Smooth muscle cell (in vitro differentiated cells): ENCODE measurements around the gene DYNC2H1. TPM values are rescaled to one million over a fixed set of nuclear protein-coding genes. Genes with fewer than 3 reads are reported as not detected.

Source experiments
- DNase-seq: peaks from one replicate; lab custom pipeline; 2025; ENCODE audit not compliant: unreplicated experiment; lab: John Stamatoyannopoulos, UW
- H2AFZ ChIP-seq: fragments of 200-600 bp; sonication (generic); 2 replicates; pipeline ENCODE4 v1.6.0; 2016; ENCODE audit warnings: antibody characterized with exemption, low read depth, mild to moderate bottlenecking
- H3F3A ChIP-seq: fragments of 200-600 bp; sonication (generic); 2 replicates; pipeline ENCODE4 v1.6.0; 2017; ENCODE audit warnings: antibody characterized with exemption, low read depth
- H3K27ac ChIP-seq: fragments of 200-600 bp; sonication (generic); 2 replicates; pipeline ENCODE4 v1.5.1; 2016; ENCODE audit warnings: low read depth, mild to moderate bottlenecking
- H3K27me3 ChIP-seq: fragments of 200-600 bp; sonication (generic); 2 replicates; pipeline ENCODE4 v1.6.1; 2016; ENCODE audit warnings: low read depth, mild to moderate bottlenecking
- H3K36me3 ChIP-seq: fragments of 200-600 bp; sonication (generic); 2 replicates; pipeline ENCODE4 v1.5.1; 2016; ENCODE audit warnings: low read depth
- H3K4me1 ChIP-seq: fragments of 200-600 bp; sonication (generic); 2 replicates; pipeline ENCODE4 v1.5.1; 2016; ENCODE audit warnings: low read depth
- H3K4me2 ChIP-seq: fragments of 200-600 bp; sonication (generic); 2 replicates; pipeline ENCODE4 v1.6.0; 2016; ENCODE audit warnings: mild to moderate bottlenecking
- H3K4me3 ChIP-seq: fragments of 200-600 bp; sonication (generic); 2 replicates; pipeline ENCODE4 v1.5.1; 2016; ENCODE audit warnings: mild to moderate bottlenecking
- H3K79me2 ChIP-seq: fragments of 200-600 bp; sonication (generic); 2 replicates; pipeline ENCODE4 v1.6.0; 2016; ENCODE audit warnings: low read depth, mild to moderate bottlenecking
- H3K9ac ChIP-seq: fragments of 200-600 bp; sonication (generic); 2 replicates; pipeline ENCODE4 v1.6.0; 2016; ENCODE audit warnings: low read depth
- H3K9me3 ChIP-seq: fragments of 200-600 bp; sonication (generic); replicated peaks from 2 replicates; pipeline ENCODE4 v1.5.1; 2016; ENCODE audit warnings: low read depth
- H4K20me1 ChIP-seq: fragments of 200-600 bp; sonication (generic); 2 replicates; pipeline ENCODE4 v1.6.0; 2016; ENCODE audit warnings: low read depth
- CTCF ChIP-seq: fragments of 200-600 bp; sonication (generic); IDR thresholded peaks from 2 replicates; pipeline ENCODE4 v1.5.1; 2017; ENCODE audit warnings: borderline replicate concordance, mild to moderate bottlenecking, antibody characterized with exemption; ENCODE audit not compliant: insufficient read depth, poor library complexity, severe bottlenecking
- WGBS: methylation state at CpG from one replicate; pipeline ENCODE4 v1.1.7; 2016; ENCODE audit warnings: low lambda C conversion rate; 5-methylcytosine and 5-hydroxymethylcytosine counted together
- polyA plus RNA-seq: library from polyadenylated mRNA; unstranded; fragments of >200 nt; fragmentation: Nextera tagmentation; extraction: Ambion mirVana; gene quantifications from 2 replicates; pipeline ENCODE4 v1.2.1, GENCODE V29; 2016
- total RNA-seq: library from RNA; depleted of rRNA; stranded (reverse); fragments of >200 nt; gene quantifications from 2 replicates; pipeline ENCODE4 v1.2.3, GENCODE V29; 2014

Gene DYNC2H1
- total and polyA plus RNA-seq, 2 experiments from 2014 or later, result 2.3 to 10.8 TPM

DNA sequence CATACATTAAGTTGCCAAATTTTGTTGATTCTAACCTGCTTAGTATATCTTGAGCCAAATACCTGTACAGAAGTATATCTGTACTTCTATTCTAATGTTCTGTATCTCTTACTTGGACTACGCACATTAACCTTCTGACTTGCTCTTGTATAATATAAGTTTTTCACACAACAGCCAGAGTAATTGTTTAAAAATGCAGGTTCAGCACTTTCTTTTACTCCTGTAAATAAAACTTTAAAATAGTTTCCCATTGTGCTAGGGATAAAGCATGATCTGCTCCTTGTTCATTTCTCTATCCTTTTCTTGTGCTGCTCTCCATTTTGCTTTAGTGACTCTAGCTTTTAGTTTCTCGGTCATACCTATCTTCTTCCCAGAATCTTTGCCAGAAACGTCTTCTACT, 48.3 kb downstream of the DYNC2H1 start:
- Histone ChIP-seq H3K36me3 (no peaks in the 10 kb centered on the region), H2AFZ (no peak overlapping the region), H3K27me3 (no peaks in the 10 kb centered on the region), H3K4me3 (no peak overlapping the region), H3F3A (no peaks in the 10 kb centered on the region), H3K9me3 (no peaks in the 10 kb centered on the region), H3K27ac (no peak overlapping the region), H4K20me1 (no peaks in the 10 kb centered on the region), H3K79me2 (no peaks in the 10 kb centered on the region), H3K9ac (no peak overlapping the region), H3K4me1 (no peaks in the 10 kb centered on the region), H3K4me2 (no peak overlapping the region)
- no peak for TF ChIP-seq CTCF
- DNase-seq, result no peak
- WGBS, result 93% methylated on average over 3 of the region's 3 CpGs

GRCh38 chr11:103164093-103164796, 55.0 kb downstream of the DYNC2H1 start:
- H2AFZ ChIP-seq, result no peak overlapping the region
- no peak for TF ChIP-seq CTCF
- 99% methylated on average over 2 of the region's 2 CpGs for WGBS

DNA sequence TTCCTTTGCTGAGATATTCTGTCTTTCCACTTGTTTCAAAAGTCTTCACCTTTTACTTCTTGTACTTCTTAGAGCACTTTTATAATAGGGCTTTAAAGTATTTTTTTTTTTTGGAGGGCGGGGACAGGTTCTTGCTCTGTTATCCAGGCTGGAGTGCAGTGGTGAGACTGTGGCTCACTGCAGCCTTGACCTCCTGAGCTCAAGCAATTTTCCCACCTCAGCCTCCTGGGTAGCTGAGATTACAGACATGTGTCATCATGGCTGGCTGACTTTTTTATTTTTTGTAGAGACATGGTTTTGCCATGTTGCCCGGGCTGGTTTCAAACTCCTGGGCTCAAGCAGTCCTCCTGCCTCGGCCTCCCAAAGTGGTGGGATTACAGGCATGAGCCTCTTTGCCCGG, 57.9 kb downstream of the DYNC2H1 start:
- no peak overlapping the region for H3K4me2 ChIP-seq
- no peaks in the 10 kb centered on the region for H3K9me3 ChIP-seq
- no peaks in the 10 kb centered on the region for H3K27me3 ChIP-seq
- H2AFZ ChIP-seq, result no peak overlapping the region
- DNase-seq, result no peak
- H4K20me1 ChIP-seq, result no peaks in the 10 kb centered on the region
- 95% methylated on average over 4 of the region's 4 CpGs for WGBS
- no peaks in the 10 kb centered on the region for H3K36me3 ChIP-seq
- TF ChIP-seq CTCF, result no peak
- H3K4me3 ChIP-seq, result no peak overlapping the region
- H3F3A ChIP-seq, result no peaks in the 10 kb centered on the region
- H3K4me1 ChIP-seq, result no peaks in the 10 kb centered on the region
- no peaks in the 10 kb centered on the region for H3K79me2 ChIP-seq
- no peak overlapping the region for H3K9ac ChIP-seq
- no peak overlapping the region for H3K27ac ChIP-seq

More at GRCh38 chr11:103164093-103164796, 55.0 kb downstream of the DYNC2H1 start:
- H3K9me3 ChIP-seq, result no peaks in the 10 kb centered on the region
- no peak overlapping the region for H3K27ac ChIP-seq
- no peaks in the 10 kb centered on the region for H4K20me1 ChIP-seq
- no peak overlapping the region for H3K9ac ChIP-seq
- H3K36me3 ChIP-seq, result no peaks in the 10 kb centered on the region
- H3K27me3 ChIP-seq, result no peaks in the 10 kb centered on the region
- no peak for DNase-seq
- H3K4me3 ChIP-seq, result no peak overlapping the region
- no peaks in the 10 kb centered on the region for H3K79me2 ChIP-seq
- H3K4me2 ChIP-seq, result no peak overlapping the region
- H3F3A ChIP-seq, result no peaks in the 10 kb centered on the region
- no peaks in the 10 kb centered on the region for H3K4me1 ChIP-seq

DNA sequence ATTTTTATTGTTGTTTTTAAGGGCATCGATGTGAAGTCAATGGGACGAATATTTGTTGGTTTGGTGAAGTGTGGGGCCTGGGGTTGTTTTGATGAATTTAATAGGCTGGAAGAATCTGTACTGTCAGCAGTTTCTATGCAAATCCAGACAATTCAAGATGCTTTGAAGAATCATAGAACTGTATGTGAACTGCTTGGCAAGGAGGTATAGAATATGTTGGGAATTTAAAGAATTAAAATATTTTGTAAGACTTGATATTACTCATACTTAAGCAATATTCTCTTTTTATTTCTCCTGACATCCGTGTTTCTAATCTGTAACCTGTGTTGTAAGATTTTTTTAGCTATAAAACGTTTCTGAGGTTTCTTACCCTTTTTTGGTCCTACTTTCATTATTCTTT, 61.6 kb downstream of the DYNC2H1 start:
- Histone ChIP-seq H3F3A (no peaks in the 10 kb centered on the region), H3K79me2 (no peaks in the 10 kb centered on the region), H4K20me1 (no peaks in the 10 kb centered on the region), H3K27me3 (no peaks in the 10 kb centered on the region), H3K9me3 (no peaks in the 10 kb centered on the region), H3K4me1 (no peaks in the 10 kb centered on the region), H3K36me3 (no peaks in the 10 kb centered on the region), H3K4me3 (no peak overlapping the region), H2AFZ (no peak overlapping the region), H3K27ac (no peak overlapping the region), H3K9ac (no peak overlapping the region), H3K4me2 (no peak overlapping the region)
- WGBS, result 96% methylated on average over 4 of the region's 4 CpGs
- no peak for DNase-seq
- no peak for TF ChIP-seq CTCF
